GM19099 (cell line): ENCODE data around the gene SH3PXD2A.

ENCODE experiments used
- POLR2A ChIP-seq: IDR thresholded peaks from 3 replicates; pipeline ENCODE4 v1.6.1; 2011; ENCODE audit warnings: low read depth; ENCODE audit not compliant: insufficient read length; ENCODE audit errors: extremely low read depth

Gene SH3PXD2A

GRCh38 chr10:103858360-103858759, 3.0 kb upstream of the SH3PXD2A start:
- no peak for TF ChIP-seq POLR2A

- TF ChIP-seq POLR2A: no peak
These were observed 1.4 kb upstream of the SH3PXD2A start for GRCh38 chr10:103856797-103857170.

- TF ChIP-seq POLR2A: no peak
These were observed 748 bp upstream of the SH3PXD2A start for GRCh38 chr10:103855852-103856796.

GRCh38 chr10:103854686-103855391, 537 bp downstream of the SH3PXD2A start:
- TF ChIP-seq POLR2A: no peak

- TF ChIP-seq POLR2A: no peak
These were observed 1.1 kb downstream of the SH3PXD2A start for GRCh38 chr10:103854265-103854685.

- TF ChIP-seq POLR2A: no peak
These were observed 1.7 kb downstream of the SH3PXD2A start for GRCh38 chr10:103853428-103854264.

GRCh38 chr10:103852856-103853255, 2.5 kb downstream of the SH3PXD2A start:
- no peak for TF ChIP-seq POLR2A

- TF ChIP-seq POLR2A: no peak
These were observed 3.1 kb downstream of the SH3PXD2A start for GRCh38 chr10:103852189-103852711.

GRCh38 chr10:103851261-103851660, 4.1 kb downstream of the SH3PXD2A start:
- TF ChIP-seq POLR2A: no peak

- TF ChIP-seq POLR2A: no peak
These were observed 4.8 kb downstream of the SH3PXD2A start for GRCh38 chr10:103850572-103850895.

- TF ChIP-seq POLR2A: no peak
These were observed 5.3 kb downstream of the SH3PXD2A start for GRCh38 chr10:103849880-103850571.

GRCh38 chr10:103849212-103849877, 6.0 kb downstream of the SH3PXD2A start:
- no peak for TF ChIP-seq POLR2A

GRCh38 chr10:103847909-103848468, 7.4 kb downstream of the SH3PXD2A start:
- no peak for TF ChIP-seq POLR2A
